ENCODE data around the gene KCNJ1.

- no peak for TF ChIP-seq EZH2phosphoT487 (IDR thresholded peaks at IDR 0.05; ENCODE audit: unreplicated experiment)
- no peak for TF ChIP-seq CTCF (conservative IDR thresholded peaks at IDR 0.05; ENCODE audit: low read depth in 2 of 2)
- TF ChIP-seq EZH2 (IDR thresholded peaks at IDR 0.05; ENCODE audit: low read depth, unreplicated experiment) = no peak
- no peak for TF ChIP-seq JUNB (IDR thresholded peaks at IDR 0.05; ENCODE audit: unreplicated experiment)
- TF ChIP-seq POLR2AphosphoS5 (IDR thresholded peaks at IDR 0.05; ENCODE audit: low read depth) = no peak
- TF ChIP-seq CREB1 (CRISPR knock-in tag; IDR thresholded peaks at IDR 0.05; ENCODE audit: low read depth) = no peak
- no peak for TF ChIP-seq STAT1 (IDR thresholded peaks at IDR 0.05; ENCODE audit: unreplicated experiment)
- no peak for TF ChIP-seq REST (IDR thresholded peaks at IDR 0.05; ENCODE audit: unreplicated experiment)
- no peak for TF ChIP-seq NANOG (IDR thresholded peaks at IDR 0.05; ENCODE audit: borderline replicate concordance)
- TF ChIP-seq ZNF331 (CRISPR knock-in tag; IDR thresholded peaks at IDR 0.05; ENCODE audit: low read depth) = no peak
- no peak for TF ChIP-seq ETS1 (IDR thresholded peaks at IDR 0.05)
- no peak for TF ChIP-seq ZNF114 (CRISPR knock-in tag; IDR thresholded peaks at IDR 0.05)
- TF ChIP-seq ZNF462 (CRISPR knock-in tag; IDR thresholded peaks at IDR 0.05) = no peak
These were observed 25.9 kb upstream of the KCNJ1 start for GRCh38 chr11:128892866-128893565.

Measured in GM23338 (cell line).